GM12892 (cell line): Measurements from ENCODE around the gene RASA3.

Source experiments
- DNase-seq: peaks from one replicate; pipeline ENCODE4 v3.0.0; 2011; ENCODE audit not compliant: insufficient read length
- FAIRE-seq: peaks from 2 replicates; lab custom pipeline; 2011; peaks lifted over from hg19 to GRCh38; lab: Jason Lieb, UNC
- POLR2A ChIP-seq: IDR thresholded peaks from 2 replicates; pipeline ENCODE4 v1.6.1; 2011; ENCODE audit warnings: low read depth, low read length, control low read depth
- POLR2AphosphoS5 ChIP-seq: IDR thresholded peaks from 2 replicates; pipeline ENCODE4 v1.6.1; 2011; ENCODE audit warnings: low read depth, low read length, control low read depth
- TAF1 ChIP-seq: IDR thresholded peaks from 2 replicates; pipeline ENCODE4 v1.6.1; 2011; ENCODE audit warnings: low read depth, mild to moderate bottlenecking, control low read depth, low read length, borderline replicate concordance

Gene RASA3

GRCh38 chr13:113928685-113929627 lies 203.5 kb downstream of the RASA3 start:
- DNase-seq (no peak), FAIRE-seq (no peak)
- TF ChIP-seq POLR2A (no peak), POLR2AphosphoS5 (no peak), TAF1 (no peak)
